Measurements from ENCODE around the gene SASH1.

GRCh38 chr6:148422085-148422484, 79.4 kb downstream of the SASH1 start:
- TF ChIP-seq, protein P1, sequence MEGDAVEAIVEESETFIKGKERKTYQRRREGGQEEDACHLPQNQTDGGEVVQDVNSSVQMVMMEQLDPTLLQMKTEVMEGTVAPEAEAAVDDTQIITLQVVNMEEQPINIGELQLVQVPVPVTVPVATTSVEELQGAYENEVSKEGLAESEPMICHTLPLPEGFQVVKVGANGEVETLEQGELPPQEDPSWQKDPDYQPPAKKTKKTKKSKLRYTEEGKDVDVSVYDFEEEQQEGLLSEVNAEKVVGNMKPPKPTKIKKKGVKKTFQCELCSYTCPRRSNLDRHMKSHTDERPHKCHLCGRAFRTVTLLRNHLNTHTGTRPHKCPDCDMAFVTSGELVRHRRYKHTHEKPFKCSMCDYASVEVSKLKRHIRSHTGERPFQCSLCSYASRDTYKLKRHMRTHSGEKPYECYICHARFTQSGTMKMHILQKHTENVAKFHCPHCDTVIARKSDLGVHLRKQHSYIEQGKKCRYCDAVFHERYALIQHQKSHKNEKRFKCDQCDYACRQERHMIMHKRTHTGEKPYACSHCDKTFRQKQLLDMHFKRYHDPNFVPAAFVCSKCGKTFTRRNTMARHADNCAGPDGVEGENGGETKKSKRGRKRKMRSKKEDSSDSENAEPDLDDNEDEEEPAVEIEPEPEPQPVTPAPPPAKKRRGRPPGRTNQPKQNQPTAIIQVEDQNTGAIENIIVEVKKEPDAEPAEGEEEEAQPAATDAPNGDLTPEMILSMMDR (IDR thresholded peaks at IDR 0.05; ENCODE audit: insufficient read depth, low read length, poor library complexity, severe bottlenecking) = no peak
- TF ChIP-seq EZH2phosphoT487 (conservative IDR thresholded peaks at IDR 0.05; ENCODE audit: low read length) = no peak

Data from SU-DHL-6 (cell line).